Smooth muscle cell of the brain vasculature (primary cell): ENCODE data around the gene STRA6.

Source experiments
- DNase-seq: peaks from one replicate; pipeline ENCODE4 v3.0.0-alpha.2; 2012; ENCODE audit warnings: low read depth, low spot score

STRA6 gene

GRCh38 chr15:74202452-74203401 is at the start of gene STRA6:
TSS of gene STRA6 (minus strand) at chr15:74202787. CDS start at chr15:74202267, 520 bp downstream.
- no peak for DNase-seq

- DNase-seq, result no peak
Measured at GRCh38 chr15:74252291-74252690, 49.7 kb upstream of the STRA6 start.

GRCh38 chr15:74251131-74251811 is 48.7 kb upstream of the STRA6 start:
- no peak for DNase-seq

- DNase-seq, result no peak
Measured at GRCh38 chr15:74250266-74250665, 47.7 kb upstream of the STRA6 start.

- DNase-seq, result no peak
Measured at GRCh38 chr15:74245342-74245931, 42.9 kb upstream of the STRA6 start.

GRCh38 chr15:74244822-74245341 is 42.3 kb upstream of the STRA6 start:
- DNase-seq, result no peak

GRCh38 chr15:74243431-74243830 is 40.8 kb upstream of the STRA6 start:
- no peak for DNase-seq

- no peak for DNase-seq
Measured at GRCh38 chr15:74242441-74243185, 40.0 kb upstream of the STRA6 start.

- no peak for DNase-seq
Measured at GRCh38 chr15:74240897-74241614, 38.5 kb upstream of the STRA6 start.

GRCh38 chr15:74240002-74240568 is 37.5 kb upstream of the STRA6 start:
- peak; percentile 80 for DNase-seq

- DNase-seq, result no peak
Measured at GRCh38 chr15:74239051-74239705, 36.6 kb upstream of the STRA6 start.

GRCh38 chr15:74235962-74236361 is 33.4 kb upstream of the STRA6 start, which contains the start of gene CCDC33:
TSS of gene CCDC33 (plus strand) at chr15:74236326. CDS start at chr15:74236720, 394 bp downstream.
- no peak for DNase-seq

- no peak for DNase-seq
Measured at GRCh38 chr15:74234598-74234875, 31.9 kb upstream of the STRA6 start.

- no peak for DNase-seq
Measured at GRCh38 chr15:74233851-74234597, 31.4 kb upstream of the STRA6 start.

- DNase-seq, result no peak
Measured at GRCh38 chr15:74233373-74233772, 30.8 kb upstream of the STRA6 start.

- no peak for DNase-seq
Measured at GRCh38 chr15:74231475-74231874, 28.9 kb upstream of the STRA6 start.

GRCh38 chr15:74229686-74230085 is 27.1 kb upstream of the STRA6 start:
- no peak for DNase-seq

GRCh38 chr15:74228723-74229081 is 26.1 kb upstream of the STRA6 start:
- no peak for DNase-seq

GRCh38 chr15:74227968-74228722 is 25.6 kb upstream of the STRA6 start:
- DNase-seq, result no peak
